ENCODE data around the gene GSTA3.
"Not testable (repeated sequence)": the region's sequence is repeated elsewhere in the genome, so short reads cannot be mapped to it uniquely, and the experiment has no call there.

The GSTA3 gene

DNA sequence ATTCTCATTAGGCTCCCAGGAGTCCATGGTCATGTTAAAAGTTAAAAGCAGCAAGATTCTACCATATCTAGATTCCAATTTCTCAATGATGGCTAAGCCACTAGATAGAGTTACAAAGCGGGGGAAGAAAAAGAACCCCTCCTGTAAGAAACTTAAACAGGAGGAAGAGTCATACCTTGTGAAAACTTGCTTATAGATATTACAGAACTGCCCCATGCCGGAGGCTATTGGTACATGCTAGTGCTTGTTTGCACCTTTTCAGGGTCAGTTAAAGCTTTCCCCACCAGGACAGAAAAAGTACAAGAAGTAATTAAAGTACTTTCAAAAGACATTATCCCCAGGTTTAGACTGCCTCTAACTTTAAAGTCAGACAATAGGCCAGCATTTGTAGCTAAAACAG is 15.5 kb upstream of the GSTA3 start:
- Mint-ChIP-seq H3K9me3 (no peaks in the 10 kb centered on the region), H3K4me3 (no peak overlapping the region), H3K36me3 (no peaks in the 10 kb centered on the region), H3K4me1 (no peaks in the 10 kb centered on the region), H3K27ac (no peak overlapping the region), H3K27me3 (peaks cover 6% of the 10 kb centered on the region)
- CTCF ChIA-PET: no interaction called here
- no peak for DNase-seq

DNA sequence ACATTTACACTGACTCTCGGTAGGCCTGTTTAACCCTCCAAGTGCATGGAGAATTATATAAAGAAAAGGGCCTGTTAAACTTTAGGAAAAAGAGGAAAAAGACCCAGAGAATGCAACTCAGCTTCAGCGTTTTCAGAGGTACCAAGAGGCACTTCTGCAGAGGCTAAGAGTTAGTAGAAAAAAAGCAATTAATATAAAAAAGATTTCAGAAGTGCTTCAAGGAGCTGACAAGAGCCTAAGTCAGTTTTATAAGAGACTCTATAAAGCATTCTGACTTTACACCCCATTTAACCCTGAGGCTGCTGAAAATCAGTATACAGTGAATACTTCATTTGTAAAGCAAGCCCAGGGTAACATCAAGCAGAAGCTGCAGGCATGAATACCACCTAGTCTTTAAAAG is 14.2 kb upstream of the GSTA3 start:
- H3K4me1 Mint-ChIP-seq, H3K4me3 Mint-ChIP-seq, H3K27me3 Mint-ChIP-seq, CTCF ChIA-PET, H3K36me3 Mint-ChIP-seq, H3K27ac Mint-ChIP-seq, DNase-seq, H3K9me3 Mint-ChIP-seq: not testable (repeated sequence)

DNA sequence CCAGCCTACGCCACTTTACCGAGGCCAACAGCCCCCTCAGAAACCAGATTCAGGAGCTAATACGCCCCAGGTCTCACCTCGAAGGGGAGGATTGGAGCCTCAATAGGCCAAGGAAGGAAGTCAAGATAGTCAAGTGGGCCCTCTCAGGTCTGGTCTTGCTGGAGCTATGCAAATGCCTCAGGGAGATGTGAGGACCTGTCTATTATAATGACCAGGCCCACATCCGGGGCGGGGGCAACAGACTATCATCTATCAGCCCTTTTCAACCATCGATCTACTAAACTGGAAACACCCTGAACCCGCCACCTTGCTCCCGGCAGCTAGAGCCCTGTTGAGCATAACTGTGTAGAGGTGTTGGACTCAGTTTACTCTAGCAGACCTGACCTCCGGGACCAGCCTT is 12.7 kb upstream of the GSTA3 start:
- Mint-ChIP-seq H3K27ac (no peak overlapping the region), H3K36me3 (no peaks in the 10 kb centered on the region), H3K27me3 (no peaks in the 10 kb centered on the region), H3K4me1 (no peaks in the 10 kb centered on the region), H3K4me3 (no peak overlapping the region), H3K9me3 (no peaks in the 10 kb centered on the region)
- CTCF ChIA-PET: no interaction called here
- no peak for DNase-seq

DNA sequence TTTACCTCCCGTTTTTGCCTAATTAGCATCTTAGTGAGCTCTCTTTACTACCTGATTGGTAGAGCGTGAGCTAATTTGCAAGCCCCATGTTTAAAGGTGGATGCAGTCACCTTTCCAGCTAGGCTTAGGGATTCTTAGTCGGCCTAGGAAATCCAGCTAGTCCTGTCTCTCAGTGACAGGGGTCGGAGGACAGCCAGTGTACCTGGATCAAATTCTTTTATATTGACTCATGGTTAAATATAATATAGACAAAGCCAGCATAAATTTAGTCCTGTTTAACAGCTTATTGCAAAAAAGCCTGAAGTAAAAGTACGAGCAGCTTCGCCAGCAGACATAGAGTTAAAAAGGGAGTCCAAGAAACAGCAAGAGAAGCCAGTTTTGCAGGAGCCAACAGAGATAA is 12.2 kb upstream of the GSTA3 start:
- H3K4me3 Mint-ChIP-seq: no peak overlapping the region
- no peak for DNase-seq
- no peaks in the 10 kb centered on the region for H3K9me3 Mint-ChIP-seq
- no peaks in the 10 kb centered on the region for H3K4me1 Mint-ChIP-seq
- H3K36me3 Mint-ChIP-seq: no peaks in the 10 kb centered on the region
- CTCF ChIA-PET: no interaction called here
- H3K27me3 Mint-ChIP-seq: no peaks in the 10 kb centered on the region
- H3K27ac Mint-ChIP-seq: no peak overlapping the region

DNA sequence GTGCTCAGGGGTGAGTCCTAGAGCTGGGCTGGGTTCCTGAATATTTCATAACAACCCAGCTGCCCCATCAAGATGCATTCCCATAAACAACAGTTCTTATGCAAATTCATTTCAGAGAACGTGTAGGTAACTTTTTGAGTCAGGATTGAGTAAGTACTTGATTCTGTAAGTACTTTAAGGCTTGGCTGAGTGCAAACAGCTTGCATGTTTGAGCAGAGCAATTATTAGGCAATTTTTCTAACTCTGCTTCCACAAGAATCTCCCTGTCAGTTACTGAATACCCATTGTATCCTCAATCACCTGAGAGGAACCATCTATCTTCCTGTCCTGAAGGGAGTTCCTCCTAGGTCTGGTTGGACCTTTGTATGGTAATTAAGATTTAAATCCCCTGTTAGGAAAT is 10.0 kb upstream of the GSTA3 start:
- H3K9me3 Mint-ChIP-seq, H3K36me3 Mint-ChIP-seq, DNase-seq, H3K4me3 Mint-ChIP-seq, H3K27ac Mint-ChIP-seq, CTCF ChIA-PET, H3K4me1 Mint-ChIP-seq, H3K27me3 Mint-ChIP-seq: not testable (repeated sequence)

DNA sequence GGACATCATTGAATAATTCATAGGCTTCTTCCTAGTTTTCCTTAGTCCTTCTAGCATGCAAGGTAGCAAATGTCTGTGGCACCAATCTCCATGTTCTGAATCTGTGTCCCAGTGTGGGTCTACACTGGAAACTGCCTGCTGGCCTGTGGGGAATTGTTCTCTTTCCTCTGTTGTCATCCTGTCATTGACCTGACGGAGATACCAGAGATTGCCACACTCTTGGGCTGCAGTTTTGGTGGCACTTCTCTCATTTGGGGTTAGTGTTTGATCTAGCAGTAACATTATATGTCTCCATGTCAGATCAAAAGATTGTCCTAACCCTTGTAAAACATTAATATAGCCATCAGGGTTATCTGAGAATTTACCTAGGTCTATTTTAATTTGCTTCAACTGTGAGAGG is 9.3 kb upstream of the GSTA3 start:
- H3K4me1 Mint-ChIP-seq, H3K9me3 Mint-ChIP-seq, H3K4me3 Mint-ChIP-seq, DNase-seq, H3K27ac Mint-ChIP-seq, H3K36me3 Mint-ChIP-seq, H3K27me3 Mint-ChIP-seq, CTCF ChIA-PET: not testable (repeated sequence)

DNA sequence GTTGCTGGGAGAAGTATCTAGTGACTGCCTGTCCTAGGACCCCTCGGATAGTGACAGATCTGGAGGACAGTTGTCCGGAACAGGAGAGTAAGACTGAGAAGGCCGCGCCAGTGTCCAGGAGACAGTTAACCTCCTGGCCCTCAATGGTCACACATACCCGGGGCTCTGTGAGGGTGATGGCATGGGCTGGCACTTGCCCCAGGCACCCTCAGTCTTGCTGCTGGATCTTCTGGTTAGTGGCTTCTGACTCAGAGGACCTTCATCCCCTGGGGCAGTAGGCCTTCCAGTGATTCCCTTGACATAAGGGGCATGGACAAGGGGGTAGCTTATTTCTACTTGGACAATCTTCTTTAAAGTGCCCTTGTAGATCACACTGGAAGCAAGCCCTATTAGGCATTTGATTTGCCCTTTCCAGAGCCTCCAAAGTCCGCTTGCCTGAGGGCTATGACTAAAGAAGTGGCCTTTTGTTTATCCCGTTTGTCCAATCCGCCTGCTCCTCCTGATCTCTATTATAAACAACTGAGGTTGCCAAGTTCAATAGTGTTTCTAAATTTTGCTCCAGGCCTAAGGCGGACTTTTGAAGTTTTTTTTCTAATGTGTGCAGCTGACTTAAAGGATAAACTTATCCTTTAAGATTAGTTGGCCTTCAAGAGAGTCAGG is 8.7 kb upstream of the GSTA3 start:
- H3K36me3 Mint-ChIP-seq, H3K4me3 Mint-ChIP-seq, H3K4me1 Mint-ChIP-seq, DNase-seq, H3K9me3 Mint-ChIP-seq, H3K27ac Mint-ChIP-seq, CTCF ChIA-PET: not testable (repeated sequence)
- peaks cover 13% of the 10 kb centered on the region for H3K27me3 Mint-ChIP-seq

DNA sequence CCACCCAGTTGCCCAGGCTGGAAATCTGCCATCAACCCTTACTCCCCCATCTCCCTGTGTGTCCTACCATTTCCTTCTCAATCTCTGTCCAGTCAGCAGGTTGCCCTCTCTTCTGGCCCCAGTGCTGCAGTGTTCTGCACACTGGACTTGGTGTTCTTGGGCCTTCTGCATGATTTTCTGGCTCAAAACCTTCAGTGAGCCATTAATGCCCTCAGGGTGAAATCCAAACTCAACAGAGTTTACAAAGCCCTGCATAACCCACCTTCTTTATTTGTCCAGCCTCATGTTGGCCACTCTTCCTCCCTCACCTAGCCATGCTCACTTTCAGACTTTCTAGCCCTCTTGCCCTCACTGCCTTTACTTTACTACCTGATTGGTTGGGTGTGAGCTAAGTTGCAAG is 5.0 kb upstream of the GSTA3 start:
- CTCF ChIA-PET: no interaction called here
- peaks cover 13% of the 10 kb centered on the region for H3K27me3 Mint-ChIP-seq
- no peaks in the 10 kb centered on the region for H3K9me3 Mint-ChIP-seq
- H3K36me3 Mint-ChIP-seq: no peaks in the 10 kb centered on the region
- no peak overlapping the region for H3K4me3 Mint-ChIP-seq
- H3K4me1 Mint-ChIP-seq: no peaks in the 10 kb centered on the region
- no peak overlapping the region for H3K27ac Mint-ChIP-seq
- DNase-seq: no peak

DNA sequence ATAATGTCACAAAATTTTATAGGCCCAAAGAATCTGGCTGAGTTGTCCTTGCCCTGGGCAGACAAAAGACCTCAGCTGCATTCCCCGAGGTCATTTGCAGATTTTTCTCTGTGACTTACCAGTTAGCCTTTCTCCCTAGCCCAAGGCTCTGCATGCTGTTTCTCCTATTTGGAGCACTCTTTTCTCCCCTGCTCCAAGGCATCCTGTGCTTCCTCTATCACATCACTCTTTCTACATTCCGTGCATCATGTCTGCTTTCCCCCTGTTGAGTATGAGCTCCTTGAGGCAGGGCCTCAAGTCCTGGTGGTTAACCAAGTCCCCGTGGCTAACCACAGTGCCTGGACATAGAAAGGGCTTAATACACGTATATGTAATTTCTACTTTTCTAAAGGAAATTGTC is 593 bp upstream of the GSTA3 start:
- peaks cover 13% of the 10 kb centered on the region for H3K27me3 Mint-ChIP-seq
- CTCF ChIA-PET: no interaction called here
- no peak for DNase-seq

DNA sequence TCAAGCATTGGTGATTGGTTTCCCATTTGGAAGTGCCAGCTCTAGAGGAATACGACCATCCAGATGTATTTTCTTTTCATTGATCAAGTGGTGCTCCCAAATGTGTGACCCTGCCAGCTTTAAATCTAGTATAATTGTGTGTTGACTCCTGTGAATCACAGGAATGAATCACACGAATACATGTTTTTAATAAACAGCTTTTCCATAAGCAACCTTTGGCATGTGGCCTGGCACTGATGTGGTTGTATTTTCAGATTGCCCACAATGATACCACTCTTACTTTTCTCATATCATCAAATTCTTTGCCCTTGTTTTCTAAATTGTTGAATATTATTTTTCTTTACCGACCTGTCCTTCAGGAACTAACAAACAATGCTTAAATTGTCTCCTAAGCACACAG is 367 bp downstream of the GSTA3 start:
- CTCF ChIA-PET: no interaction called here
- Mint-ChIP-seq H3K27me3 (peaks cover 8% of the 10 kb centered on the region), H3K9me3 (no peaks in the 10 kb centered on the region), H3K4me3 (no peak overlapping the region), H3K36me3 (no peaks in the 10 kb centered on the region), H3K27ac (no peak overlapping the region), H3K4me1 (no peaks in the 10 kb centered on the region)
- no peak for DNase-seq

More for the DNA sequence above, 593 bp upstream of the GSTA3 start:
- H3K4me1 Mint-ChIP-seq: no peaks in the 10 kb centered on the region
- H3K36me3 Mint-ChIP-seq: no peaks in the 10 kb centered on the region
- no peak overlapping the region for H3K4me3 Mint-ChIP-seq
- no peak overlapping the region for H3K27ac Mint-ChIP-seq
- no peaks in the 10 kb centered on the region for H3K9me3 Mint-ChIP-seq

DNA sequence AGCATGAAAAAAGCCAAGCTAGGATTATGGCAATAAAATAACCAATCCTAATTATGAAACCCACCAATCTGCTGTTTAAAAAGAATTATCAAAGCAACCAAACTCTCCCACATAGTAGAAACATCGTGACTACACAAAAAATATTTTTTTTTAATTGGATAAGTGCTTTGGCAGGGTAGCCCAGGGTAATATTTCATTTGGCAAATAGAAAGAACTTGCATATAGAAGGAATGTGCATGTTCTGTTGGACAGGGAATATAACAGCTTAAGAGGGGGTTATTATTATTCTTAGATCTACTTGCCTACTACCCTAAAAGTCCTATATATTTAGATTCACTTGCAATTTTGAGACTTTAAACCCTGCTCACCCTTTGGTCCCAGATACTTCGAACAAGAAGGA is 972 bp downstream of the GSTA3 start:
- H3K9me3 Mint-ChIP-seq: no peaks in the 10 kb centered on the region
- CTCF ChIA-PET: no interaction called here
- H3K4me3 Mint-ChIP-seq: no peak overlapping the region
- H3K27me3 Mint-ChIP-seq: peaks cover 2% of the 10 kb centered on the region
- no peak overlapping the region for H3K27ac Mint-ChIP-seq
- DNase-seq: no peak
- no peaks in the 10 kb centered on the region for H3K36me3 Mint-ChIP-seq
- no peaks in the 10 kb centered on the region for H3K4me1 Mint-ChIP-seq

DNA sequence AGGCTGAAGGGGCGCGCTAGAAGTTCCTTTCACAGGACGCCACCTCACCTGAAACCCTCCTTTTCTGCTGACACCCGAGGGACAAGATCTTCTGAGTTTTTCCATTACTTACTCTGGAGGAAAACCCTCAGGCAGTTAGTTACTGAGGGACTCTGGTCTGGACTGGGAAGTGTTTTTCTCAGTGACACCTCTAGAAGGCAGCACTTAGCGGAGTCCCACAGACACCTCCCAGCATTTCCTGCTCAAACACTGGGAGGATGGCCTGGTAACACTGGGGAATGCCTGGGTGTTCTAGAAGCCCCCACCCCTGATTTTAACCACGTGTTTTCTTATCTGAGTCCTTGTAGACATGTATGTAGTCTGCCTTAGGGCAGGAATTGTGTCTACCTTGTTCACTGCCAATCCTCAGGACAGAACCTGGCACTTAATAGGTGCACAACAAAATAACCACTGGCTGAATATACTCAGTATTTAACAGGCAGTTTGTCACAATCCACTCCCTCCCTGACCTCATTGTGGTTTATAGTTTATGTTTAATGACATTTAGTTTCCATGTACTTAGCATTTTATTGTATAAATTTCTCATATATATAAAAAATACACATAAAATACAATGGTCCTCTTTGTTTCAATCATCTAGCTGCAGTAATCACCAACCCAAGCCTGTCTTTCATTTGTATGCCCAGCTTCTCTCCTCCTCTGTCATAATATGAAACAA is 4.8 kb downstream of the GSTA3 start:
- Mint-ChIP-seq H3K9me3 (no peaks in the 10 kb centered on the region), H3K4me3 (no peak overlapping the region), H3K4me1 (no peaks in the 10 kb centered on the region), H3K27ac (no peak overlapping the region), H3K36me3 (no peaks in the 10 kb centered on the region), H3K27me3 (peaks cover 8% of the 10 kb centered on the region)
- peak; percentile 30 for DNase-seq
- CTCF ChIA-PET: no interaction called here

DNA sequence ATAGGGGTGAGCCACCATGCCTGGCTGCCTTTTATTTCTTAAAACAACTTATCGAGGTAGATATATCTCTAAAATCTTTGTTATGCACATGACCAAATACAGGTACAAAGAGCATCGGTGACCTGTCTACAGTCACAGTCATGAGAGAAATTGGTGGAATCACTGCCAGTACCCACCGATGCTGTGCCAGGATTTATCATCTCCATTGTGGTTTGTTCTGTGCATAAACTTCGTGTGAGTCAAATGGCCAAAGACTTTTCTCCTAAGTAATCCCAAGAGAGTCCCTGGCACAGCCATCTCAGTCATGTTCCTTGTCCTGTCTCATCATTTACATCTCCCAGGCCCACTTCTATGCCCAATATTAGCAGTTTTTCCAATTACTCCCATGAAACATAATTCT is 9.0 kb downstream of the GSTA3 start:
- H3K9me3 Mint-ChIP-seq: no peaks in the 10 kb centered on the region
- no peak for DNase-seq
- peaks cover 20% of the 10 kb centered on the region for H3K27me3 Mint-ChIP-seq
- H3K4me3 Mint-ChIP-seq: no peak overlapping the region
- H3K27ac Mint-ChIP-seq: no peak overlapping the region
- H3K4me1 Mint-ChIP-seq: no peaks in the 10 kb centered on the region
- H3K36me3 Mint-ChIP-seq: no peaks in the 10 kb centered on the region
- CTCF ChIA-PET: no interaction called here

DNA sequence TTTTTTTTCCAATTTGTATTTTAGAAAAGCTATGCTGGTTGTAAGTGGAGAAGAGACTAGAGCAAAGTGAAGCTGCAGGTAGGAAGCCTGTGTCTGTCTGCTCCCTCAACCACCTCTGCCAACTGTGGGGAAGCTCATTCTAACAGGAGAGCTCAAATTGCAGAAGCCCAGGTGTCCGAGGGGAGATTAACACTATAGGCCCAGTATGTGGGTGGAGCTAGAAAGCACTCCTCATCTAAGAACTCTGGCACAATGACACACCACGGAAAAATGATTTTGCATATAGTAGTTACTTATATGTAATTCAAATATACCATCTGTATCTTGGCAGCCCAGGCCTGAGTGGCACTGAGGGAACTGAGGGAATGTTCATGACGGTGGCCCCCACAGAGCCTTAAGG is 13.7 kb downstream of the GSTA3 start:
- H3K36me3 Mint-ChIP-seq, H3K4me3 Mint-ChIP-seq, DNase-seq, CTCF ChIA-PET, H3K4me1 Mint-ChIP-seq, H3K27ac Mint-ChIP-seq, H3K9me3 Mint-ChIP-seq: not testable (repeated sequence)
- H3K27me3 Mint-ChIP-seq: peaks cover 19% of the 10 kb centered on the region

DNA sequence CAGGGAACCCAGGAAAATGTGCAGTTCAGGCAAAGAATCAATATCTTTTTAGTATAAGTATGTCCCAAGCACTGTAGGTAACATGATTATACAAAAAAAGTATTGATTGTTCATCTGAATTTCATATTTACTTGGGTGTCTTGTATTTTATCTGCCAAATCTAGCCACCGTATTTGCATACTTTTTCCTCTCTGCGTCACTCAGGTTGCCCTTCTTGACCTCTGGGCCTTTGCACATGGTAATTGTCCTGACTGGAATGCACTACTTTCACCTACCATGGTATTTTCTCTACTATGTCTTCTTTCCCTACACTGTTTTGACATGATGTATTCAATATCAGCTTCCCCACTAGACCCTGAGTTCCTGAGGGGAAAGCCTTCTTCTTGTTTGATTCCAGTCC is 15.2 kb downstream of the GSTA3 start:
- H3K4me3 Mint-ChIP-seq: no peak overlapping the region
- DNase-seq: no peak
- no peaks in the 10 kb centered on the region for H3K36me3 Mint-ChIP-seq
- H3K9me3 Mint-ChIP-seq: no peaks in the 10 kb centered on the region
- CTCF ChIA-PET: no interaction called here
- peaks cover 23% of the 10 kb centered on the region for H3K27me3 Mint-ChIP-seq
- no peaks in the 10 kb centered on the region for H3K4me1 Mint-ChIP-seq
- H3K27ac Mint-ChIP-seq: no peak overlapping the region

DNA sequence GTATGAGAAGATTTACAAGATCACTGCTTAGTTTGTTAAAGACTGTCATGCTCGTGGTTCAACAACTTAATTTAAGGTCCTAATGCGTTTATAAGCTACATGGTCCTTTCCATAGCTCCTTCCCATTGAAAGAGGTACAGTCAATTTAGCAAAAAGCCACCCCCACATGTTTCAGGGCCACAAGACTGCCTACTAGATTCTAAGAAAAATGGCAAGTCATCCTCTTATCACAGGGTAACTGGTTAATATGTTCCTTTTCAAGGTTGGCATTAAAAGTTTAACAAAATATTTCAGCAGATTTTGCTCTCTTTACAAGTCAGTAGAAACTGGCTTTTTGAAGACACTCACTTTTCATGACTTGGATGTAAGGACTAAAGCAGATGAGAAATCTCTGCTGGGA is 15.7 kb downstream of the GSTA3 start:
- CTCF ChIA-PET: no interaction called here
- no peak overlapping the region for H3K4me3 Mint-ChIP-seq
- H3K36me3 Mint-ChIP-seq: no peaks in the 10 kb centered on the region
- no peaks in the 10 kb centered on the region for H3K9me3 Mint-ChIP-seq
- no peaks in the 10 kb centered on the region for H3K4me1 Mint-ChIP-seq
- H3K27ac Mint-ChIP-seq: no peak overlapping the region
- peaks cover 23% of the 10 kb centered on the region for H3K27me3 Mint-ChIP-seq
- no peak for DNase-seq

Data from activated naive CD4-positive, alpha-beta T cell treated with anti-CD3 and anti-CD28 coated beads, Interleukin-2, amount 10 ng/mL, durations not matched to agents 7 days and 5 days (primary cell).